Vagina (tissue), 2 donors: ENCODE results near the gene ZNF559. TPM values are rescaled to one million over a fixed set of nuclear protein-coding genes. Genes with fewer than 3 reads are reported as not detected.
A peak's percentile ranks its signal among the peaks of the same experiment; 100 is the strongest.

Experiments used
- DNase-seq, 2 donors: peaks; one replicate each; pipeline ENCODE4 v3.0.0-alpha.2; 2017; ENCODE audit errors: extremely low spot score in 2 of 2
- H3K27ac ChIP-seq: fragments of 200-600 bp; sonication (generic); one replicate; pipeline ENCODE4 v1.5.1; 2019
- H3K27me3 ChIP-seq: fragments of 200-600 bp; sonication (generic); one replicate; pipeline ENCODE4 v1.5.1; 2019
- H3K36me3 ChIP-seq, 2 donors: fragments of 200-600 bp; sonication (generic); one replicate each; pipeline ENCODE4 v1.5.1; 2017 to 2019
- H3K4me1 ChIP-seq: fragments of 200-600 bp; sonication (generic); one replicate; pipeline ENCODE4 v1.5.1; 2019
- H3K4me3 ChIP-seq, 2 donors: fragments of 200-600 bp; sonication (generic); 1 replicate in 1 of 2; 2 replicates in 1 of 2; pipeline ENCODE4 v1.5.1; 2016 to 2019
- H3K9me3 ChIP-seq: fragments of 200-600 bp; sonication (generic); one replicate; pipeline ENCODE4 v1.5.1; 2019
- CTCF ChIP-seq, 3 experiments: fragments of 450-650 bp in 2 of 3; fragments of 200-600 bp in 1 of 3; sonication (generic) in 1 of 3; IDR thresholded peaks; one replicate each; pipeline ENCODE4 v1.5.1; 2017 to 2019; ENCODE audit warnings: antibody characterized with exemption in 3 of 3, mild to moderate bottlenecking in 2 of 3, moderate library complexity in 2 of 3
- POLR2A ChIP-seq, 2 donors: fragments of 450-650 bp; IDR thresholded peaks; one replicate each; pipeline ENCODE4 v1.6.1; 2017; ENCODE audit warnings: antibody characterized with exemption in 2 of 2, mild to moderate bottlenecking in 2 of 2, moderate library complexity in 2 of 2
- POLR2AphosphoS5 ChIP-seq, 2 donors: sonication (generic); formaldehyde crosslinking; IDR thresholded peaks; one replicate each; pipeline ENCODE4 v1.9.0; 2017; ENCODE audit warnings: antibody characterized with exemption in 2 of 2, mild to moderate bottlenecking in 2 of 2, low read depth in 1 of 2; ENCODE audit not compliant: insufficient read depth in 1 of 2
- intact Hi-C: fragments of 100-400 bp; cut with DNase I; formaldehyde crosslinking; loops from one replicate; pipeline ENCODE4 v1.15.1; 2023
- total RNA-seq: library from RNA; depleted of rRNA; stranded (reverse); fragments of >200 nt; gene quantifications from one replicate; pipeline ENCODE4 v1.2.3, GENCODE V29; 2016

Gene ZNF559
- total RNA-seq, 1 donor from 2014 or later = 23.1 TPM

GRCh38 chr19:9352505-9352904 lies 28.5 kb downstream of the ZNF559 start:
- Histone ChIP-seq H3K27me3 (no peaks in the 10 kb centered on the region), H3K9me3 (peaks cover 63% of the 10 kb centered on the region), H3K4me1 (no peaks in the 10 kb centered on the region), H3K27ac (no peak overlapping the region), H3K36me3 (peaks cover 0 to 32% of the 10 kb centered on the region in 2 donors), H3K4me3 (no peak overlapping the region)
- TF ChIP-seq POLR2A (IDR thresholded peaks at IDR 0.05) = no peak
- DNase-seq = no peak
- intact Hi-C loops = no loop called here

DNA sequence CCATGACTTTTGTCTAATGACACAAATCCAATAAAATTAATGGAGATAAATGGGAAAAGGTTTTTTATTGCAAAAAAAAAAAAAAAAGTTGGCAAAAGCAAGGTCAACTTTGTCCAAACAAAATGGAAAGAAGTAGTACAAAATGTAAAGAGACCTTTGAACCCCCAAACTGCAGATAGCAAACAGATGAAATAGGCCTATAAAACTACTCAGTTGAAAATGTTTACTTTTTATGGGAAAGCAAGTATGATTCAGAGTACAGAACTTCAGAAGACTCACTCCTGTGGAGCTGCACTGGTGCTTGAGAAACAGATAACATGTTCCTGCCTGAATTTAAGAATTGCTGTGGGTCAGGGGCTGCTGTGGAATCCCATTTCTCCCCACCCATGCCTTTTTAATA lies 29.0 kb downstream of the ZNF559 start:
- Histone ChIP-seq H3K4me3 (no peak overlapping the region), H3K4me1 (no peaks in the 10 kb centered on the region), H3K27ac (no peak overlapping the region), H3K27me3 (no peaks in the 10 kb centered on the region), H3K9me3 (peaks cover 62% of the 10 kb centered on the region), H3K36me3 (peaks cover 0 to 36% of the 10 kb centered on the region in 2 donors)
- intact Hi-C loops = no loop called here
- DNase-seq = no peak
- TF ChIP-seq CTCF (IDR thresholded peaks at IDR 0.05) (no peak), POLR2A (IDR thresholded peaks at IDR 0.05) (no peak), POLR2AphosphoS5 (IDR thresholded peaks at IDR 0.05; ENCODE audit: insufficient read depth in 1 of 2, low read depth in 1 of 2) (no peak)

GRCh38 chr19:9354651-9355050 lies 30.7 kb downstream of the ZNF559 start:
- intact Hi-C loops = no loop called here
- Histone ChIP-seq H3K27ac (no peak overlapping the region), H3K36me3 (peaks cover 0 to 32% of the 10 kb centered on the region in 2 donors), H3K4me3 (no peak overlapping the region), H3K9me3 (peaks cover 55% of the 10 kb centered on the region), H3K27me3 (no peaks in the 10 kb centered on the region), H3K4me1 (no peaks in the 10 kb centered on the region)
- DNase-seq = no peak
- TF ChIP-seq POLR2AphosphoS5 (IDR thresholded peaks at IDR 0.05; ENCODE audit: insufficient read depth in 1 of 2, low read depth in 1 of 2) (no peak), CTCF (IDR thresholded peaks at IDR 0.05) (no peak), POLR2A (IDR thresholded peaks at IDR 0.05) (no peak)

DNA sequence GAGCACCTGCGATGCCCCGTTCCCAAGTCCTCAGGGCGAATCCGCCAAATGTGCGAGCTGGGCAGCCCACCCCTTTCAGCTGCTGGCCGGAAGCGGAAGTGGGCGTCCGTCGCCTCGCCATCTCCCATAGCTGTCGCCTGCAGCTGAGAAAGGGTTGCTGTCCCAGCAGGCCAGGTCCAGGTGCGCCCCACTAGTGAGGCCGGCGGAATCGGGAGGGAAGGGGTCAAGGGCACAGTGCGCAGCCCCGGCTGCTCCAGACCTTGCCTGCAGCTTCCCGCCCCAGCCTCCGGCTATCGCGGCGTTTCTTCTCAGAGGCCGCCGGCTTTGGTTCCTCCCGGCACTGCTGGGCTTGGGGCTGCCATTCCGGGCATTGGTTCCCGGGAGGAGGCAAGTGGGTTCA lies 38.9 kb downstream of the ZNF559 start, which contains the start of gene ZNF177:
Gene ZNF177 (plus strand): TSS at position 109 of the 400 bp plus-strand sequence. CDS start 15,299 bp downstream, outside the sequence.
- Histone ChIP-seq H3K36me3 (peaks cover 0 to 22% of the 10 kb centered on the region in 2 donors), H3K4me3 (peak within 1 kb of the TSS; percentile 1 to 19)

GRCh38 chr19:9370738-9371619 lies 47.0 kb downstream of the ZNF559 start:
- TF ChIP-seq POLR2AphosphoS5 (IDR thresholded peaks at IDR 0.05; ENCODE audit: insufficient read depth in 1 of 2, low read depth in 1 of 2) (no peak), POLR2A (IDR thresholded peaks at IDR 0.05) (no peak), CTCF (IDR thresholded peaks at IDR 0.05) (no peak)
- Histone ChIP-seq H3K4me3 (no peak overlapping the region), H3K36me3 (peaks cover 3 to 38% of the 10 kb centered on the region in 2 donors), H3K27me3 (no peaks in the 10 kb centered on the region), H3K4me1 (no peaks in the 10 kb centered on the region), H3K27ac (no peak overlapping the region), H3K9me3 (peaks cover 20% of the 10 kb centered on the region)
- DNase-seq = no peak
- intact Hi-C loops = no loop called here

More for the DNA sequence above, 38.9 kb downstream of the ZNF559 start, which contains the start of gene ZNF177:
- Histone ChIP-seq H3K9me3 (peaks cover 26% of the 10 kb centered on the region), H3K27me3 (no peaks in the 10 kb centered on the region), H3K27ac (no peak within 1 kb of the TSS), H3K4me1 (peaks cover 5% of the 10 kb centered on the region)
- intact Hi-C loops = no loop called here
- DNase-seq = no peak
- no peak for TF ChIP-seq POLR2A (IDR thresholded peaks at IDR 0.05)

DNA sequence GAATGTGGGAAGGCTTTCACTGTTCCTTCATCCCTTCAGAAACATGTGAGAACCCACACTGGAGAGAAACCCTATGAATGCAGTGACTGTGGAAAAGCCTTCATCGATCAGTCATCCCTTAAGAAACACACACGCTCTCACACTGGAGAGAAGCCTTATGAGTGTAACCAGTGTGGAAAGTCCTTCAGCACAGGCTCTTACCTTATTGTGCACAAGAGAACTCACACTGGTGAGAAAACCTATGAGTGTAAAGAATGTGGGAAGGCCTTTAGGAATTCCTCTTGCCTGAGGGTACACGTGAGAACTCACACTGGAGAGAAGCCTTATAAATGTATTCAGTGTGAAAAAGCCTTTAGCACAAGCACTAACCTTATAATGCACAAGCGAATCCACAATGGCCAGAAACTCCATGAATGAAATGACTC lies 57.4 kb downstream of the ZNF559 start:
- Histone ChIP-seq H3K4me1 (no peaks in the 10 kb centered on the region), H3K27me3 (no peaks in the 10 kb centered on the region), H3K9me3 (peaks cover 80% of the 10 kb centered on the region), H3K36me3 (peaks cover 15 to 96% of the 10 kb centered on the region in 2 donors), H3K4me3 (no peak overlapping the region), H3K27ac (no peak overlapping the region)
- DNase-seq = no peak
- intact Hi-C loops = no loop called here
- TF ChIP-seq POLR2A (IDR thresholded peaks at IDR 0.05) = no peak
- TF ChIP-seq CTCF (IDR thresholded peaks at IDR 0.05) = no peak
- no peak for TF ChIP-seq POLR2AphosphoS5 (IDR thresholded peaks at IDR 0.05; ENCODE audit: insufficient read depth in 1 of 2, low read depth in 1 of 2)
